Trophoblast cell (in vitro differentiated cells and primary cell): ENCODE measurements around the gene ERLIN1.

Source experiments
- DNase-seq, 2 donors: peaks; one replicate each; pipeline ENCODE4 v3.0.0-alpha.2; 2016
- H2AFZ ChIP-seq: 2 replicates; pipeline ENCODE4 v1.6.1; 2013; ENCODE audit warnings: low read length, moderate library complexity, mild to moderate bottlenecking; ENCODE audit not compliant: insufficient read depth, poor library complexity
- H2AK5ac ChIP-seq: 2 replicates; pipeline ENCODE4 v1.6.1; 2013; ENCODE audit warnings: mild to moderate bottlenecking, low read length
- H2BK120ac ChIP-seq: 2 replicates; pipeline ENCODE4 v1.6.1; 2013; ENCODE audit warnings: low read length, mild to moderate bottlenecking, moderate library complexity; ENCODE audit not compliant: insufficient read depth, poor library complexity
- H2BK12ac ChIP-seq: 2 replicates; pipeline ENCODE4 v1.6.1; 2013; ENCODE audit warnings: mild to moderate bottlenecking, low read length, moderate library complexity
- H2BK5ac ChIP-seq: 2 replicates; pipeline ENCODE4 v1.6.1; 2013; ENCODE audit warnings: low read length, low read depth, moderate library complexity, mild to moderate bottlenecking; ENCODE audit not compliant: poor library complexity
- H3K14ac ChIP-seq: 2 replicates; pipeline ENCODE4 v1.6.1; 2013; ENCODE audit warnings: mild to moderate bottlenecking, low read length
- H3K18ac ChIP-seq: 2 replicates; pipeline ENCODE4 v1.6.1; 2013; ENCODE audit warnings: mild to moderate bottlenecking, low read length
- H3K23ac ChIP-seq: 2 replicates; pipeline ENCODE4 v1.6.1; 2013; ENCODE audit warnings: low read length
- H3K27ac ChIP-seq: 2 replicates; pipeline ENCODE4 v1.5.1; 2013; ENCODE audit warnings: low read depth, mild to moderate bottlenecking, inconsistent platforms, low read length, moderate library complexity
- H3K27me3 ChIP-seq: 2 replicates; pipeline ENCODE4 v1.6.1; 2013; ENCODE audit warnings: inconsistent platforms, mild to moderate bottlenecking, low read length, moderate library complexity; ENCODE audit not compliant: insufficient read depth
- H3K36me3 ChIP-seq, 2 experiments: 1 replicate in 1 of 2; 2 replicates in 1 of 2; pipeline ENCODE4 v1.6.1; 2013; ENCODE audit warnings: low read length in 2 of 2, mild to moderate bottlenecking in 2 of 2, moderate library complexity in 1 of 2; ENCODE audit not compliant: insufficient read depth in 2 of 2, control insufficient read depth in 1 of 2
- H3K4ac ChIP-seq: 2 replicates; pipeline ENCODE4 v1.6.1; 2013; ENCODE audit warnings: low read depth, mild to moderate bottlenecking, low read length, moderate library complexity
- H3K4me1 ChIP-seq, 2 experiments: 1 replicate in 1 of 2; 2 replicates in 1 of 2; pipeline ENCODE4 v1.6.1; 2013; ENCODE audit warnings: low read length in 2 of 2, mild to moderate bottlenecking in 2 of 2, moderate library complexity in 1 of 2; ENCODE audit not compliant: insufficient read depth in 2 of 2, control insufficient read depth in 1 of 2
- H3K4me2 ChIP-seq: 2 replicates; pipeline ENCODE4 v1.6.1; 2013; ENCODE audit warnings: inconsistent platforms, mild to moderate bottlenecking, low read length, moderate library complexity
- H3K4me3 ChIP-seq: 2 replicates; pipeline ENCODE4 v1.5.1; 2013; ENCODE audit warnings: mild to moderate bottlenecking, low read depth, low read length, inconsistent platforms
- H3K79me1 ChIP-seq: one replicate; pipeline ENCODE4 v1.6.1; 2013; ENCODE audit warnings: low read length
- H3K79me2 ChIP-seq: 2 replicates; pipeline ENCODE4 v1.6.1; 2013; ENCODE audit warnings: low read length, mild to moderate bottlenecking; ENCODE audit not compliant: control insufficient read depth, insufficient read depth, poor library complexity
- H3K9ac ChIP-seq: 2 replicates; pipeline ENCODE4 v1.6.1; 2013; ENCODE audit warnings: mild to moderate bottlenecking, low read length
- H3K9me3 ChIP-seq: 2 replicates; pipeline ENCODE4 v1.6.1; 2013; ENCODE audit warnings: low read depth, mild to moderate bottlenecking, control low read depth, inconsistent platforms, low read length; ENCODE audit not compliant: insufficient read depth
- H4K12ac ChIP-seq: 2 replicates; pipeline ENCODE4 v1.6.1; 2013; ENCODE audit warnings: low read depth, mild to moderate bottlenecking, low read length, moderate library complexity
- H4K8ac ChIP-seq: 2 replicates; pipeline ENCODE4 v1.6.1; 2013; ENCODE audit warnings: low read depth, mild to moderate bottlenecking, low read length, moderate library complexity
- H4K91ac ChIP-seq: one replicate; pipeline ENCODE4 v1.6.1; 2013; ENCODE audit warnings: low read depth, mild to moderate bottlenecking, low read length, moderate library complexity
- WGBS: extraction: QIAGEN DNeasy Blood & Tissue Kit; methylation state at CpG from one replicate; pipeline ENCODE4 v1.1.7; 2013; ENCODE audit warnings: missing lambda C conversion rate; ENCODE audit not compliant: insufficient read length, insufficient coverage; ENCODE audit errors: extremely low coverage; 5-methylcytosine and 5-hydroxymethylcytosine counted together

Gene ERLIN1

GRCh38 chr10:100155936-100156335 is 29.9 kb downstream of the ERLIN1 start:
- H3K9ac ChIP-seq = no peak overlapping the region
- no peak overlapping the region for H3K14ac ChIP-seq
- H4K91ac ChIP-seq = no peak overlapping the region
- H2BK120ac ChIP-seq = no peak overlapping the region
- H3K79me2 ChIP-seq = no peaks in the 10 kb centered on the region
- H3K9me3 ChIP-seq = no peaks in the 10 kb centered on the region
- no peak overlapping the region for H3K4ac ChIP-seq
- H4K8ac ChIP-seq = no peak overlapping the region
- H3K36me3 ChIP-seq = peaks cover 7 to 20% of the 10 kb centered on the region in 2 experiments
- no peaks in the 10 kb centered on the region for H3K27me3 ChIP-seq
- no peak overlapping the region for H2BK12ac ChIP-seq
- no peak overlapping the region for H2AK5ac ChIP-seq
- H3K79me1 ChIP-seq = no peaks in the 10 kb centered on the region
- no peak overlapping the region for H2AFZ ChIP-seq
- H3K18ac ChIP-seq = no peak overlapping the region
- no peak overlapping the region for H4K12ac ChIP-seq
- DNase-seq = no peak
- no CpG with 5 or more reads among the region's 5 CpGs for WGBS
- no peak overlapping the region for H2BK5ac ChIP-seq
- H3K27ac ChIP-seq = no peak overlapping the region
- no peak overlapping the region for H3K4me2 ChIP-seq
- H3K23ac ChIP-seq = no peak overlapping the region
- H3K4me1 ChIP-seq = no peaks in the 10 kb centered on the region
- H3K4me3 ChIP-seq = no peak overlapping the region

- peaks cover 7 to 27% of the 10 kb centered on the region in 2 experiments for H3K36me3 ChIP-seq
- H2BK12ac ChIP-seq = no peak overlapping the region
Observed at GRCh38 chr10:100154666-100155065, 31.2 kb downstream of the ERLIN1 start.

GRCh38 chr10:100153239-100153825 is 32.5 kb downstream of the ERLIN1 start:
- H3K9me3 ChIP-seq = no peaks in the 10 kb centered on the region
- H4K8ac ChIP-seq = no peak overlapping the region
- H3K18ac ChIP-seq = no peak overlapping the region
- peak in 1 of 2 donors; percentile 54 for DNase-seq
- no peak overlapping the region for H4K12ac ChIP-seq
- no peak overlapping the region for H3K9ac ChIP-seq
- H2BK12ac ChIP-seq = no peak overlapping the region
- H3K27me3 ChIP-seq = no peaks in the 10 kb centered on the region
- no CpG with 5 or more reads among the region's 4 CpGs for WGBS
- no peaks in the 10 kb centered on the region for H3K79me1 ChIP-seq
- H3K27ac ChIP-seq = no peak overlapping the region
- H2BK120ac ChIP-seq = no peak overlapping the region
- H3K4me3 ChIP-seq = no peak overlapping the region
- no peaks in the 10 kb centered on the region for H3K79me2 ChIP-seq
- H3K14ac ChIP-seq = no peak overlapping the region
- H3K4me1 ChIP-seq = no peaks in the 10 kb centered on the region
- H3K4me2 ChIP-seq = no peak overlapping the region
- H3K4ac ChIP-seq = no peak overlapping the region
- H2AFZ ChIP-seq = no peak overlapping the region
- H2AK5ac ChIP-seq = no peak overlapping the region
- H4K91ac ChIP-seq = no peak overlapping the region
- no peak overlapping the region for H2BK5ac ChIP-seq
- H3K36me3 ChIP-seq = peaks cover 7 to 27% of the 10 kb centered on the region in 2 experiments
- no peak overlapping the region for H3K23ac ChIP-seq

More at GRCh38 chr10:100154666-100155065, 31.2 kb downstream of the ERLIN1 start:
- Histone ChIP-seq H3K9me3 (no peaks in the 10 kb centered on the region), H3K4me2 (no peak overlapping the region), H3K79me2 (no peaks in the 10 kb centered on the region), H3K4me3 (no peak overlapping the region), H3K23ac (no peak overlapping the region), H3K4ac (no peak overlapping the region), H3K27ac (no peak overlapping the region), H3K14ac (no peak overlapping the region), H2BK120ac (no peak overlapping the region), H3K27me3 (no peaks in the 10 kb centered on the region), H4K91ac (no peak overlapping the region), H4K8ac (no peak overlapping the region), H3K4me1 (no peaks in the 10 kb centered on the region), H3K9ac (no peak overlapping the region), H3K18ac (no peak overlapping the region), H3K79me1 (no peaks in the 10 kb centered on the region), H2AK5ac (no peak overlapping the region), H2BK5ac (no peak overlapping the region), H2AFZ (no peak overlapping the region), H4K12ac (no peak overlapping the region)
- WGBS = no CpG with 5 or more reads among the region's 4 CpGs
- no peak for DNase-seq

GRCh38 chr10:100151723-100152300 is 34.0 kb downstream of the ERLIN1 start:
- Histone ChIP-seq H4K12ac (no peak overlapping the region), H3K4me1 (no peaks in the 10 kb centered on the region), H3K27me3 (no peaks in the 10 kb centered on the region), H2BK12ac (no peak overlapping the region), H3K4me2 (no peak overlapping the region), H3K79me2 (no peaks in the 10 kb centered on the region), H3K9me3 (no peaks in the 10 kb centered on the region), H3K23ac (no peak overlapping the region), H3K9ac (no peak overlapping the region), H3K4ac (no peak overlapping the region), H2AFZ (no peak overlapping the region), H3K27ac (no peak overlapping the region), H3K14ac (no peak overlapping the region), H3K18ac (no peak overlapping the region), H3K79me1 (no peaks in the 10 kb centered on the region), H3K36me3 (peaks cover 7 to 27% of the 10 kb centered on the region in 2 experiments), H4K91ac (no peak overlapping the region), H3K4me3 (no peak overlapping the region), H4K8ac (no peak overlapping the region), H2BK5ac (peak overlapping the region; percentile 7), H2BK120ac (peak overlapping the region; percentile 27), H2AK5ac (no peak overlapping the region)
- no peak for DNase-seq
- no CpG with 5 or more reads among the region's 6 CpGs for WGBS
